ENCODE data around the gene CLN3.

The CLN3 gene

DNA sequence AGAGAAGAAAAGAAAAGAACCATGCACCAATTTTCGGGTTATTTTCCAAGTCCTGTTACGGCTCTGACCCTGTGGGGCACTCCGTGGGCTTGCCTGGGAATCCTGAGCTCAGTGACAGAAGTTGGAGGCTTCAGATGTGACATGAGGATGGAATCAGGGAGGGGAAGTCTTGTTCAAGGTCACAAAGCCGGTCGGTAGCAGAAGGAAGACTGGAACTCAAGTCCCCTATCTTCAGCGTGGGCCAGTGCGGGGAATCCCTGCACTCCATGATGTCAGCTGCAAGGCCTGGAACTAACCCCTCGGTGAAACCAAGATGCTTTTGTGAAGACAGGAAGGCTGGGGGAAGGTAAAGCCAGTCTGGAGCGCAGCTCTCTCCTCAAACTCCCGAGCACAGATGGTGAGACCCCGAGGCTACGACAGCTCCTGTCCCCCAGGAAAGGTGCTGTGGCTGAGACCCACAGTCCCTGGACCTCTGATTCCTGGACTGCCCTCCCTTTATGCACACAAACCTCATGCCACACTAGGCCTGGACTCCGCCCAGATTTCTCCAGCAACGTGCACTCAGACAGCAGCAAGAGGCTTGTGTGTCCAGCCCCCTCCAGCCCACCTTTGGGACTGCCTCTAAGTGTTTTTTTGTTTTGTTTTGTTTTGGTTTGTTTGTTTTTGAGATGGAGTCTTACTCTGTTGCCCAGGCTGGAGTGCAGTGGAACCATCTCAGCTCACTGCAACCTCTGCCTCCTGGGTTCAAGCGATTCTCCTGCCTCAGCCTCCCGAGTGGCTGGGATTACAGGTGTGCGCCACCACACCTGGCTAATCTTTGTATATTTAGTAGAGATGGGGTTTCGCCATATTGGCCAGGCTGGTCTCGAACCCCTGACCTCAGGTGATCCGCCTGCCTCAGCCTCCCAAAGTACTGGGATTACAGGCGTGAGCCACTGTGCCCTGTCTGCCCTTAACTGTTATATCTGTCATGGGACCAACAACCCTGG, 20.2 kb upstream of the CLN3 start:
- no peaks in the 10 kb centered on the region for H3K9me2 ChIP-seq (replicated peaks; ENCODE audit: control insufficient read depth, low read length)
- H3K4me3 ChIP-seq (ENCODE audit: low read length) = no peak overlapping the region
- peaks cover 11% of the 10 kb centered on the region for H3K4me1 ChIP-seq (ENCODE audit: control insufficient read depth, low read length)
- H3K9me3 ChIP-seq (ENCODE audit: control insufficient read depth, insufficient read depth, low read length) = no peaks in the 10 kb centered on the region
- no peaks in the 10 kb centered on the region for H3K79me2 ChIP-seq (ENCODE audit: control insufficient read depth, low read length)
- H3K27ac ChIP-seq (ENCODE audit: low read depth, low read length) = no peak overlapping the region
- no peak overlapping the region for H3K4me2 ChIP-seq (ENCODE audit: low read length)
- no peak for TF ChIP-seq CTCF (IDR thresholded peaks at IDR 0.05; ENCODE audit: low read depth, low read length, poor library complexity, severe bottlenecking)
- no peak for TF ChIP-seq EZH2phosphoT487 (IDR thresholded peaks at IDR 0.05; ENCODE audit: borderline replicate concordance, low read length)
- H3F3A ChIP-seq (ENCODE audit: control insufficient read depth, insufficient read depth) = no peaks in the 10 kb centered on the region
- H4K20me1 ChIP-seq (ENCODE audit: control insufficient read depth, insufficient read depth, low read depth, low read length) = no peaks in the 10 kb centered on the region
- peaks cover 8% of the 10 kb centered on the region for H3K27me3 ChIP-seq (ENCODE audit: control insufficient read depth, low read length)
- H3K36me3 ChIP-seq (ENCODE audit: control insufficient read depth, low read length) = no peaks in the 10 kb centered on the region

DNA sequence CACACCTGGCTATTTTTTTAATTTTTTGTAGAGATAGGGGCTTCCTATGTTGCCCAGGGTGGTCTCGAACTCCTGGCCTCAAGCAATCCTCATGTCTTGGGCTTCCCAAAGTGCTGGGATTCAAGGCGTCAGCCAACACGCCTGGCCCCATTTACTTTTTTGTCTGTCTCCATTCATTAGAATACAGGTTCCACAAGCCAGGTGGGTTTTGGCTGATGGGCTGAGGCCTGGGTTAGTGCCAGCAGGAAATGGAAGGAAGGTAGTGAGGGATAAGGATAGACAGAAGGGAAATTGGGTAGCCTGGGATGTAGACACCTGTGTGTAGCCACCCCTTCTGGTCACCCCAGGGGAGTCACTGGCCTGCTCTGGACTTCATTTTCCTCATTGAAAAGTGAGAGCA, 19.2 kb upstream of the CLN3 start:
- Histone ChIP-seq H3K79me2 (ENCODE audit: control insufficient read depth, low read length) (no peaks in the 10 kb centered on the region), H3K27ac (ENCODE audit: low read depth, low read length) (no peak overlapping the region), H3K4me2 (ENCODE audit: low read length) (no peak overlapping the region), H4K20me1 (ENCODE audit: control insufficient read depth, insufficient read depth, low read depth, low read length) (no peaks in the 10 kb centered on the region), H3K36me3 (ENCODE audit: control insufficient read depth, low read length) (no peaks in the 10 kb centered on the region), H3K27me3 (ENCODE audit: control insufficient read depth, low read length) (peaks cover 19% of the 10 kb centered on the region), H3K9me2 (replicated peaks; ENCODE audit: control insufficient read depth, low read length) (no peaks in the 10 kb centered on the region), H3K4me3 (ENCODE audit: low read length) (no peak overlapping the region), H3K9me3 (ENCODE audit: control insufficient read depth, insufficient read depth, low read length) (no peaks in the 10 kb centered on the region), H3F3A (ENCODE audit: control insufficient read depth, insufficient read depth) (no peaks in the 10 kb centered on the region), H3K4me1 (ENCODE audit: control insufficient read depth, low read length) (peaks cover 15% of the 10 kb centered on the region)
- TF ChIP-seq CTCF (IDR thresholded peaks at IDR 0.05; ENCODE audit: low read depth, low read length, poor library complexity, severe bottlenecking) (no peak), EZH2phosphoT487 (IDR thresholded peaks at IDR 0.05; ENCODE audit: borderline replicate concordance, low read length) (no peak)

GRCh38 chr16:28505489-28506137, 13.7 kb upstream of the CLN3 start:
- H3K9me3 ChIP-seq (ENCODE audit: control insufficient read depth, insufficient read depth, low read length) = no peaks in the 10 kb centered on the region
- H3K79me2 ChIP-seq (ENCODE audit: control insufficient read depth, low read length) = no peaks in the 10 kb centered on the region
- H3K9me2 ChIP-seq (replicated peaks; ENCODE audit: control insufficient read depth, low read length) = no peaks in the 10 kb centered on the region
- no peak overlapping the region for H3K4me2 ChIP-seq (ENCODE audit: low read length)
- H3F3A ChIP-seq (ENCODE audit: control insufficient read depth, insufficient read depth) = no peaks in the 10 kb centered on the region
- no peak overlapping the region for H3K27ac ChIP-seq (ENCODE audit: low read depth, low read length)
- H3K4me3 ChIP-seq (ENCODE audit: low read length) = no peak overlapping the region
- TF ChIP-seq EZH2phosphoT487 (IDR thresholded peaks at IDR 0.05; ENCODE audit: borderline replicate concordance, low read length) = no peak
- TF ChIP-seq CTCF (IDR thresholded peaks at IDR 0.05; ENCODE audit: low read depth, low read length, poor library complexity, severe bottlenecking) = no peak
- H4K20me1 ChIP-seq (ENCODE audit: control insufficient read depth, insufficient read depth, low read depth, low read length) = no peaks in the 10 kb centered on the region
- H3K27me3 ChIP-seq (ENCODE audit: control insufficient read depth, low read length) = peaks cover 38% of the 10 kb centered on the region
- no peaks in the 10 kb centered on the region for H3K36me3 ChIP-seq (ENCODE audit: control insufficient read depth, low read length)
- H3K4me1 ChIP-seq (ENCODE audit: control insufficient read depth, low read length) = peaks cover 15% of the 10 kb centered on the region
